SU-DHL-6 (cell line): ENCODE data around the gene EXOC4.

ENCODE experiments used
- H2AFZ ChIP-seq: fragments of 200-600 bp; sonication (generic); 2 replicates; pipeline ENCODE4 v1.6.1; 2014; ENCODE audit warnings: low read depth, mild to moderate bottlenecking, moderate library complexity, mixed read lengths, antibody characterized with exemption, low read length; ENCODE audit not compliant: severe bottlenecking
- H3F3A ChIP-seq: fragments of 200-600 bp; shearing (Covaris generic); 2 replicates; pipeline ENCODE4 v1.6.0; 2016; ENCODE audit warnings: antibody characterized with exemption, mild to moderate bottlenecking; ENCODE audit not compliant: insufficient read depth
- H3K27ac ChIP-seq: fragments of 200-600 bp; sonication (generic); 2 replicates; pipeline ENCODE4 v1.5.1; 2016; ENCODE audit warnings: low read depth, mild to moderate bottlenecking, low read length, moderate library complexity, mixed read lengths
- H3K27me3 ChIP-seq: fragments of 200-600 bp; sonication (generic), shearing (Covaris generic); 2 replicates; pipeline ENCODE4 v1.6.0; 2014; ENCODE audit warnings: mild to moderate bottlenecking, low read length
- H3K36me3 ChIP-seq: fragments of 200-600 bp; sonication (generic); 2 replicates; pipeline ENCODE4 v1.6.1; 2014; ENCODE audit warnings: mild to moderate bottlenecking, low read length, mixed read lengths
- H3K4me2 ChIP-seq: fragments of 300-600, 200-600 bp; shearing (Covaris generic), sonication (generic); 2 replicates; pipeline ENCODE4 v1.6.0; 2014; ENCODE audit warnings: low read length, low read depth, mild to moderate bottlenecking; ENCODE audit not compliant: poor library complexity, severe bottlenecking
- H3K4me3 ChIP-seq: fragments of 200-600 bp; sonication (generic); 2 replicates; pipeline ENCODE4 v1.5.1; 2014; ENCODE audit warnings: antibody characterized with exemption, low read length, mild to moderate bottlenecking, mixed read lengths; ENCODE audit not compliant: insufficient read depth, poor library complexity, severe bottlenecking
- H3K79me2 ChIP-seq: fragments of 200-600 bp; sonication (generic); 2 replicates; pipeline ENCODE4 v1.6.1; 2014; ENCODE audit warnings: mild to moderate bottlenecking, low read length, moderate library complexity; ENCODE audit not compliant: insufficient read depth
- H3K9ac ChIP-seq: fragments of 200-600 bp; sonication (generic); 2 replicates; pipeline ENCODE4 v1.7.0; 2014; ENCODE audit warnings: mild to moderate bottlenecking, low read length
- H3K9me2 ChIP-seq: fragments of 200-600 bp; sonication (generic); replicated peaks from 2 replicates; pipeline ENCODE4 v1.6.1; 2014; ENCODE audit warnings: low read length; ENCODE audit not compliant: insufficient read depth
- H3K9me3 ChIP-seq: fragments of 200-600 bp; sonication (generic); 2 replicates; pipeline ENCODE4 v1.6.1; 2014; ENCODE audit warnings: low read length, mixed read lengths; ENCODE audit not compliant: insufficient read depth
- H4K20me1 ChIP-seq: fragments of 200-600 bp; sonication (generic); 2 replicates; pipeline ENCODE4 v1.6.1; 2014; ENCODE audit warnings: low read depth, mild to moderate bottlenecking, antibody characterized with exemption, low read length, moderate library complexity, mixed read lengths
- EZH2phosphoT487 ChIP-seq: fragments of 200-600 bp; sonication (generic), shearing (Covaris generic); conservative IDR thresholded peaks from 2 replicates; pipeline ENCODE4 v1.6.1; 2018; ENCODE audit warnings: mild to moderate bottlenecking, antibody characterized with exemption, low read length, moderate library complexity, mixed read lengths
- TF ChIP-seq, protein P1 (sequence below): fragments of 200-600 bp; sonication (generic); IDR thresholded peaks from one replicate; pipeline ENCODE4 v1.5.1; 2017; ENCODE audit warnings: antibody characterized with exemption, mild to moderate bottlenecking, low read length, moderate library complexity; ENCODE audit not compliant: insufficient read depth, poor library complexity, severe bottlenecking

Gene EXOC4

DNA sequence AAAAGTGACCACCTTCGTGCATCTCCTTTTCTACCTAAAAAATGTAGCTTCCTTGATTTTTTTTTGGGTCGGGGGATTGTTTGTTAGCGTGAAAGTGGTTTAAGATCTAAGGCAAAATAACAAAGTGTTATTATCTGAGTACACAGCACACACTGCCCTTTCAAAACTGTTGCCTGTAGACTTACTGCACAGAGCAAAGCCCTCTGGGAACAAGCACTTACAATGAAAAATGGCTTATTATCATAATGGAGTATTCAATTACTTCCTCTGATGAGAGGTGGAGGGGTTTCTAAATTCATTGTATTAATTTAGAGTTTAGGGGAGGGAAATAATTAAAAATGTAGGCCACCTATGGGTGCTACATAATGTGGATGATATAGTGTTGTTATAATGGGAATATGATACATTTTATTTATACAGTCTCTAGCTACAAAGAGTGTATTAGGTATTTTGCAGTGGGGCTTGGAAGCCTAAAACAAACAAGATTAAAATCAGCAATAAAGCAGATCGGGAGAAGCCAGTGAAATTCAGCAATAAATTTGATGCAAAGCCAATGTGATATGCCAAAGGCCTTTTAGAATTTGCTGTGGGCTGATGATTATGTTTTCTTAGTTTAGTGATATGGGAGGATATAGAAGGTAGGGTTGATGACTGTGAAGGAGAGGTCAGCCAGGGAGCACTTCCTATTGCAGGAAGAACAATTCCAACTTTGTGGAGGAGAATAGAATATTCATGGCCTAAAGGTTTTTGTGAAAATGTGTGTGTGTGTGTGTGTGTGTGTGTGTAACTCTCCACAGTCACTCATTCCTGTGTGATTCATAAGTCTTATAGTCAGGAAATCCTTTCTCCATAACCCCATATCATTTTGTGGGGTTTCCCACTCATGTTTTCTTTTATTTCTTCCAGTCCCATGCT is 17.7 kb upstream of the EXOC4 start:
- Histone ChIP-seq H3K27ac (no peak overlapping the region), H3K9ac (no peak overlapping the region), H4K20me1 (no peaks in the 10 kb centered on the region), H2AFZ (no peak overlapping the region), H3F3A (no peaks in the 10 kb centered on the region), H3K27me3 (no peaks in the 10 kb centered on the region), H3K4me2 (no peak overlapping the region), H3K36me3 (no peaks in the 10 kb centered on the region), H3K4me3 (no peak overlapping the region), H3K79me2 (no peaks in the 10 kb centered on the region), H3K9me2 (no peaks in the 10 kb centered on the region), H3K9me3 (no peaks in the 10 kb centered on the region)
- TF ChIP-seq EZH2phosphoT487: no peak
- TF ChIP-seq, protein P1, sequence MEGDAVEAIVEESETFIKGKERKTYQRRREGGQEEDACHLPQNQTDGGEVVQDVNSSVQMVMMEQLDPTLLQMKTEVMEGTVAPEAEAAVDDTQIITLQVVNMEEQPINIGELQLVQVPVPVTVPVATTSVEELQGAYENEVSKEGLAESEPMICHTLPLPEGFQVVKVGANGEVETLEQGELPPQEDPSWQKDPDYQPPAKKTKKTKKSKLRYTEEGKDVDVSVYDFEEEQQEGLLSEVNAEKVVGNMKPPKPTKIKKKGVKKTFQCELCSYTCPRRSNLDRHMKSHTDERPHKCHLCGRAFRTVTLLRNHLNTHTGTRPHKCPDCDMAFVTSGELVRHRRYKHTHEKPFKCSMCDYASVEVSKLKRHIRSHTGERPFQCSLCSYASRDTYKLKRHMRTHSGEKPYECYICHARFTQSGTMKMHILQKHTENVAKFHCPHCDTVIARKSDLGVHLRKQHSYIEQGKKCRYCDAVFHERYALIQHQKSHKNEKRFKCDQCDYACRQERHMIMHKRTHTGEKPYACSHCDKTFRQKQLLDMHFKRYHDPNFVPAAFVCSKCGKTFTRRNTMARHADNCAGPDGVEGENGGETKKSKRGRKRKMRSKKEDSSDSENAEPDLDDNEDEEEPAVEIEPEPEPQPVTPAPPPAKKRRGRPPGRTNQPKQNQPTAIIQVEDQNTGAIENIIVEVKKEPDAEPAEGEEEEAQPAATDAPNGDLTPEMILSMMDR: no peak

DNA sequence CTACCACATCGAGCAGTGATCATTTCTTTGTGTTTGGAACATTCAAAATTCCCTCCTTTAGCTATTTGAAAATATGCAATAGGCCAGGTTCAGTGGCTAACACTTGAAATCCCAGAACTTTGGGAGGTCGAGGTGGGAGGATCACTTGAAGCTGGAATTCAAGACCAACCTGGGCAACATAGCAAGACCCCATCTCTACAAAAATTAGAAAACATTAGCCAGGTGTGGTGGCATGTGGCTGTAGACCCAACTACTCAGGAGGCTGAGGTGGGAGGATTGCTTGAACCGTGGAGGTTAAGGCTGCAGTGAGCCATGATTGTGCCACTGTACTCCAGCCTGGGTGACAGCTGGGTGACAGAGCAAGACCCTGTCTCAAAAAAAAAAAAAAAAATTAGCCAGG is 15.3 kb upstream of the EXOC4 start:
- no peaks in the 10 kb centered on the region for H3F3A ChIP-seq
- no peak overlapping the region for H2AFZ ChIP-seq
- no peak overlapping the region for H3K9ac ChIP-seq
- no peak overlapping the region for H3K4me3 ChIP-seq
- no peaks in the 10 kb centered on the region for H3K27me3 ChIP-seq
- no peak overlapping the region for H3K27ac ChIP-seq
- H3K4me2 ChIP-seq: no peak overlapping the region
- H3K79me2 ChIP-seq: no peaks in the 10 kb centered on the region
- no peak for TF ChIP-seq EZH2phosphoT487
- TF ChIP-seq, protein P1: no peak
- H3K36me3 ChIP-seq: no peaks in the 10 kb centered on the region
- no peaks in the 10 kb centered on the region for H3K9me3 ChIP-seq
- H4K20me1 ChIP-seq: no peaks in the 10 kb centered on the region
- no peaks in the 10 kb centered on the region for H3K9me2 ChIP-seq

DNA sequence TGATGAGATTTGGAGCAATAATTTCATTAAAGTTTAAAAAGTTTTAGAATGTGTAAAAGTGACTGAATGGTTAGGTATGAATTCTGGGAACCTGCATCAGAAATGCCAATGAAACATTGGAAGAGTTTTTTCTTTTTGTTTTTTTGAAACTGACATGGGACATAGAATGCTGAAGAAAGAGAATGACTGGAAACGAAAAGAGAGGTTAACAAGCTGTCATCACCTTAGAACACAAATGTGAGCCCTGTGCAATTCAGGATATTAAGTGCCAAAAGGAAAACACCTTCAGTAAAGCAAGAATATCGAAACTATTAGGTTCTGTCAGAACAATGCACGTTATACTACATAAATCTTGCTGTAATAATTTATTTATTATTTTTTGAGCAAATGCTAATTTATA is 12.6 kb upstream of the EXOC4 start:
- TF ChIP-seq, protein P1: no peak
- no peak for TF ChIP-seq EZH2phosphoT487
- H3K4me3 ChIP-seq: no peak overlapping the region

More for the DNA sequence above, 12.6 kb upstream of the EXOC4 start:
- Histone ChIP-seq H3K36me3 (no peaks in the 10 kb centered on the region), H3F3A (no peaks in the 10 kb centered on the region), H3K9me2 (no peaks in the 10 kb centered on the region), H3K27ac (no peak overlapping the region), H4K20me1 (no peaks in the 10 kb centered on the region), H3K9me3 (no peaks in the 10 kb centered on the region), H3K4me2 (no peak overlapping the region), H2AFZ (no peak overlapping the region), H3K27me3 (no peaks in the 10 kb centered on the region), H3K9ac (no peak overlapping the region), H3K79me2 (no peaks in the 10 kb centered on the region)
